Prostate gland (tissue), 2 donors: ENCODE measurements around the gene PEX11G. TPM values are rescaled to one million over a fixed set of nuclear protein-coding genes. Genes with fewer than 3 reads are reported as not detected.

ENCODE experiments used
- DNase-seq: peaks from one replicate; pipeline ENCODE4 v3.0.0-alpha.2; 2019; ENCODE audit warnings: low spot score
- H3K27ac ChIP-seq, 2 donors: fragments of 200-600 bp; sonication (generic); 2 replicates each; pipeline ENCODE4 v1.5.1; 2017 to 2019
- H3K27me3 ChIP-seq: fragments of 200-600 bp; sonication (generic); replicated peaks from 2 replicates; pipeline ENCODE4 v1.5.1; 2019; ENCODE audit not compliant: insufficient read depth
- H3K36me3 ChIP-seq, 2 donors: fragments of 200-600 bp; sonication (generic); 1 replicate in 1 of 2; 2 replicates in 1 of 2; pipeline versions ENCODE4 v1.5.1 to v1.8.1; 2017 to 2019
- H3K4me1 ChIP-seq: fragments of 200-600 bp; sonication (generic); replicated peaks from 2 replicates; pipeline ENCODE4 v1.5.1; 2019
- H3K4me3 ChIP-seq, 2 donors: fragments of 200-600 bp; sonication (generic); 2 replicates each; pipeline ENCODE4 v1.5.1; 2017 to 2019
- H3K9me3 ChIP-seq: fragments of 200-600 bp; sonication (generic); 2 replicates; pipeline ENCODE4 v1.5.1; 2017
- POLR2A ChIP-seq: fragments of 450-650 bp; IDR thresholded peaks from one replicate; pipeline ENCODE4 v1.6.1; 2016; ENCODE audit warnings: antibody characterized with exemption, mild to moderate bottlenecking
- POLR2AphosphoS5 ChIP-seq: sonication (generic); formaldehyde crosslinking; IDR thresholded peaks from one replicate; pipeline ENCODE4 v1.6.1; 2017; ENCODE audit warnings: antibody characterized with exemption
- WGBS: methylation state at CpG from one replicate; pipeline ENCODE4 v1.1.5; 2018; 5-methylcytosine and 5-hydroxymethylcytosine counted together
- intact Hi-C: fragments of 100-400 bp; cut with DNase I; formaldehyde crosslinking; loops from one replicate; pipeline ENCODE4 v1.14.2; 2022
- total RNA-seq, 2 donors: library from RNA; depleted of rRNA; stranded (reverse); fragments of >200 nt; gene quantifications; one replicate each; pipeline ENCODE4 v1.1.0, GENCODE V29; 2016
- TF ChIP-seq, protein P1 (sequence below), 4 experiments: fragments of 200-600 bp in 2 of 4; fragments of 450-650 bp in 2 of 4; sonication (generic) in 2 of 4; IDR thresholded peaks; 1 replicate in 3 of 4; 2 replicates in 1 of 4; pipeline ENCODE4 v1.5.1; 2016 to 2019; ENCODE audit warnings: antibody characterized with exemption in 4 of 4, mild to moderate bottlenecking in 2 of 4, moderate library complexity in 2 of 4

The PEX11G gene
- total RNA-seq, 2 donors from 2014 or later, result 13.1 to 17.4 TPM

DNA sequence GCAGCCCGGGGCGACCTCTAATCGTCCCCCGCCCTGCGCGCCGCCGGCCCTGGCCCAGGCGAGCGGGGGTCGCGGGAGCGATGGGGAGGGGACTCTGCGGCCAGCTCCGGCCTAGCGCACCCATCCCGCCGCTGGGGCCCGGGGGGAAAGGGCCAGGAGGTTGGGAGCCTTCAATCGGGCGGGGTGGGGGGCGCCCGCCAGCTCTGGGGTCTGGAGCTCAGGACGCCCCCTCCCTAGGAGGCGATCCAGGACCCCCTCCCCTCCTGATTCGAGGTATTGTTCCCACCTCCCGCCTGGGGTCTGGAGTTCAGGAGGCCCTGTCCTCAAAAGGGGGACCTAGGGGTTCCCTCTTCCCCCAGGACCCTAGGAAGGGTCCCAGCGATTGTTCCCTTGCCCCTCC lies 27.5 kb upstream of the PEX11G start:
- TF ChIP-seq POLR2AphosphoS5 (no peak), POLR2A (no peak)
- TF ChIP-seq, protein P1, sequence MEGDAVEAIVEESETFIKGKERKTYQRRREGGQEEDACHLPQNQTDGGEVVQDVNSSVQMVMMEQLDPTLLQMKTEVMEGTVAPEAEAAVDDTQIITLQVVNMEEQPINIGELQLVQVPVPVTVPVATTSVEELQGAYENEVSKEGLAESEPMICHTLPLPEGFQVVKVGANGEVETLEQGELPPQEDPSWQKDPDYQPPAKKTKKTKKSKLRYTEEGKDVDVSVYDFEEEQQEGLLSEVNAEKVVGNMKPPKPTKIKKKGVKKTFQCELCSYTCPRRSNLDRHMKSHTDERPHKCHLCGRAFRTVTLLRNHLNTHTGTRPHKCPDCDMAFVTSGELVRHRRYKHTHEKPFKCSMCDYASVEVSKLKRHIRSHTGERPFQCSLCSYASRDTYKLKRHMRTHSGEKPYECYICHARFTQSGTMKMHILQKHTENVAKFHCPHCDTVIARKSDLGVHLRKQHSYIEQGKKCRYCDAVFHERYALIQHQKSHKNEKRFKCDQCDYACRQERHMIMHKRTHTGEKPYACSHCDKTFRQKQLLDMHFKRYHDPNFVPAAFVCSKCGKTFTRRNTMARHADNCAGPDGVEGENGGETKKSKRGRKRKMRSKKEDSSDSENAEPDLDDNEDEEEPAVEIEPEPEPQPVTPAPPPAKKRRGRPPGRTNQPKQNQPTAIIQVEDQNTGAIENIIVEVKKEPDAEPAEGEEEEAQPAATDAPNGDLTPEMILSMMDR (IDR thresholded peaks at IDR 0.05), result no peak
- no peak for DNase-seq
- no peaks in the 10 kb centered on the region for H3K9me3 ChIP-seq
- peak overlapping the region; percentile 72 to 75 for H3K4me3 ChIP-seq
- H3K4me1 ChIP-seq, result no peaks in the 10 kb centered on the region
- H3K27me3 ChIP-seq, result no peaks in the 10 kb centered on the region
- WGBS, result 1% methylated on average over 24 of the region's 28 CpGs
- intact Hi-C loops, result no loop called here
- peak overlapping the region; percentile 87 for H3K27ac ChIP-seq
- peaks cover 0 to 8% of the 10 kb centered on the region in 2 donors for H3K36me3 ChIP-seq

DNA sequence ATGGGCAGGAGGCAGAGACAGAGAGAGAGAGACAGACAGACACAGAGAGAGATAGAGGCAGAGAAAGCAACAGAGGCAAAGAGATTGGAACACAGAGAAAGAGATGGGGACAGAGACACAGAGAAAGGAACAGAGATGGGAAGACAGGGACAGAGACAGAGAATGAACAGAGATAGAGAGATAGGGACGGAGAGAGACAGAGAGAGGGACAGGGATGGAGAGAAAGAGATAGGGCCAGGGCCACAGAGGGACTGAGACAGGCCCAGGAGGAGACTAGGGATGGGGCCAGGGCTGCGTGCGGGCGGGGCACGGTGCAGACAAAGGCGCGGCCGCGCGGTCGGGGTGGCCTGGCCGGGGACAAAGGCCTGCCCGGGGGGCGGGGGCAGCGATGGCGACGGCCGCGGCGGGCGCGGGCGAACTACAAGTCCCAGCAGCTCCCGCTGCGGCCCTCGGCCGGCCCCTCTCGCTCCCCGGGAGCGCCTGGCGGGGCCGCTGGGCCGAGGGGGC lies 26.9 kb upstream of the PEX11G start, which contains the start of gene ZNF358:
ZNF358 (plus strand) TSS at position 459 of the 507 bp plus-strand sequence. CDS start 3,140 bp downstream, outside the sequence.
- Histone ChIP-seq H3K27ac (peak within 1 kb of the TSS; percentile 87), H3K4me3 (peak within 1 kb of the TSS; percentile 72 to 75), H3K9me3 (no peaks in the 10 kb centered on the region), H3K27me3 (no peaks in the 10 kb centered on the region), H3K36me3 (peaks cover 0 to 8% of the 10 kb centered on the region in 2 donors), H3K4me1 (no peaks in the 10 kb centered on the region)
- peak; percentile 41 for DNase-seq
- TF ChIP-seq POLR2A, result no peak
- TF ChIP-seq POLR2AphosphoS5, result no peak
- TF ChIP-seq, protein P1 (IDR thresholded peaks at IDR 0.05), result no peak
- 1% methylated on average over 16 of the region's 33 CpGs for WGBS
- intact Hi-C loops, result loop anchor here (2.0 kb wide), 1 partner anchor 27 kb away; the partner anchor contains the start of gene PEX11G

DNA sequence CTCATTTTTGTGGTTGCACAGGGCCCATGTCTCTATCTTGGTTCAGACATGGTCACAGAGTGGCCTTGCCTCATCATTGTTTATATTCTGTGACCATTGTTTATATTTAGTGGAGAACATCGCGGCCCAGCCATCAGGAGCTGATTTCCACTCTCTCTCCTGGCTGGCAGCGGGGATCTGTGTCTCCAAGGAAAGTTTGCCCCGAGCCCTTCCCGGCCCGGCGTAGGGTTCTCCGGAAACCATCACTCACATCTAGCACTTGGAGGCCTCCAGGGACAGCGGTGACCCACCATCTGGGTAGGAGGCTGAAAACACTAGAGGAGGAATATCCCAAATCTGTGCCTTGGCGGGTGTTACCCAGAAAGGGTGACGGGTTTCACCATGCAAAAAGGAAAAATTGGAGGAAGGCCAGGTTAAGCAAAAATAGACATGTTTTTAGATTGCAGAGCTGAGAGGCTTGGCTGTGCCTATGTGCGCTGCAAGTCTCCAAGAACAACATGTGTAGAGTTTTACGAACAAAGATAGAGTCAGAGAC lies 26.3 kb upstream of the PEX11G start:
- no peak for DNase-seq
- H3K9me3 ChIP-seq, result no peaks in the 10 kb centered on the region
- peaks cover 0 to 8% of the 10 kb centered on the region in 2 donors for H3K36me3 ChIP-seq
- TF ChIP-seq POLR2AphosphoS5 (peak; percentile 50), POLR2A (no peak)
- no peaks in the 10 kb centered on the region for H3K27me3 ChIP-seq
- no peaks in the 10 kb centered on the region for H3K4me1 ChIP-seq
- H3K27ac ChIP-seq, result peak overlapping the region; percentile 85 to 87
- H3K4me3 ChIP-seq, result peak overlapping the region; percentile 72 to 75
- 40% methylated on average over 13 of the region's 13 CpGs for WGBS
- intact Hi-C loops, result loop anchor here (2.0 kb wide), 1 partner anchor 26 kb away; the partner anchor contains the start of gene PEX11G

DNA sequence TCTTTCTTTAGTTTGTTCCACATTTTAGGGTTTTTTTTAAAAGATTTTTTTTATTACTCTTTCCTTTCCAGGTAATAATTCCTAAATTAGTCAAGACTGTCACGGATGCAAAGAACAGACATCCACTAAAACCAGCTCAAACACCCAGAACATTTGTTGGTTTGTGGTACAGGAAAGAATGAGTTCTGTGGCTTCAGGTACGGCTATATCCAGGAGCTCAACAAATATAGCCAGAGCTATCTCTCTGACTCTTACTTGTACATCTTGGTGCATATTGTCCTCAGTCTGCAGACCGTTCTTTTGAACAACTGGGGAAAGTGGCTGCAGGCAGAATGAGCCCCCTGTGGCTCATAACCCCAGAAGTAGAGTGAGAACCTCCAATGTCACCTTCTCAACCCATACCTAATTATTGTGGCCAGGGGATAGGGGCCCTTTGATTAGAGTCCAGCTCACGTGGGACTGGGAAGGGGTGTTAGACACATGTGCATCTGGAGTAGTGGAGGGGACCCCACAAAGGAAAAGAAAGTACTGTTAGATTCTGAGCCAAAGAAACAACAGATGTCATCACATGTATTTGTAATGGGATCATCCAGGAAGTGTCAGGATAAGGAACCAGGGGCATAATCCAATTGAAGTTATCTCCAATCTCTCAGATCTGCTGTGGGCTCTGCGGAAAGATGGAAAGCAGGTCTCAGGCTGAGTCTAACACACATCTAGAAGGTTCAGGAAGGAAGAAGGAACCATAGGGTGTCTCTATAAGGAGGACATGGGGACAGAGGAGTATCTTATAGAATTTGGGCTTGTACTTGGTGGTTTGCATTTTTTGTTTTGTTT lies 25.2 kb upstream of the PEX11G start:
- Histone ChIP-seq H3K4me1 (no peaks in the 10 kb centered on the region), H3K27me3 (no peaks in the 10 kb centered on the region), H3K4me3 (no peak overlapping the region), H3K9me3 (no peaks in the 10 kb centered on the region), H3K27ac (peak overlapping the region in 1 of 2 donors; percentile 87), H3K36me3 (no peaks in the 10 kb centered on the region)
- intact Hi-C loops, result loop anchor here (2.0 kb wide), 1 partner anchor 25 kb away; the partner anchor contains the start of gene PEX11G
- no peak for DNase-seq
- 83% methylated on average over 5 of the region's 5 CpGs for WGBS
- no peak for TF ChIP-seq POLR2AphosphoS5
- TF ChIP-seq, protein P1 (IDR thresholded peaks at IDR 0.05), result no peak
- TF ChIP-seq POLR2A, result no peak

DNA sequence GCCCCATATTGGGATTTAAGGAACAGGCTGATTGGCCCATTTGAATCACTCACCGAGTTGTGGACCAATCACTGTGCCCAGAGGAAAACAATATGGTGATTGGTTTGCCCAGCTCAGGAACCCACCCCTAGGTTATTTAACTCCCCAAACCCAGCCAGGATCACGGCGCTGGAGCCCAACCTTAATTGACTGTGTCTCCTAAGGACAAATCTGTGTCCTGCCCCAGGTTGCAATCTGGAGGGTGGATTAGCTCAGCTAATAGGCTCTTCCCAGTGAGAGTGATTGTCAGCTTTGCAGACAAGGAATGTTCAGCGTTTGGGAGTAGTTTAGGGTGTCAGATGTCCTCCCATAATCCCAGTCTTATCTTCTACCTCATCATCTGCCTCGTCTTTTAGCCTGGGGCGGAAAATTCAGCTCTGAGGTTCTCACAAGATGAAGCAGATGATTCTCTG lies 23.6 kb upstream of the PEX11G start:
- intact Hi-C loops, result no loop called here
- Histone ChIP-seq H3K27ac (no peak overlapping the region), H3K27me3 (no peaks in the 10 kb centered on the region), H3K4me1 (no peaks in the 10 kb centered on the region), H3K9me3 (no peaks in the 10 kb centered on the region), H3K36me3 (no peaks in the 10 kb centered on the region), H3K4me3 (no peak overlapping the region)
- TF ChIP-seq, protein P1 (IDR thresholded peaks at IDR 0.05), result no peak
- no peak for TF ChIP-seq POLR2A
- no peak for TF ChIP-seq POLR2AphosphoS5
- DNase-seq, result no peak
- WGBS, result 31% methylated on average over 6 of the region's 6 CpGs
